OCI-LY7 (cell line): ENCODE data around the gene NEO1. TPM values are rescaled to one million over a fixed set of nuclear protein-coding genes. Genes with fewer than 3 reads are reported as not detected.

Experiments used
- BruUV-seq: library from RNA; stranded (reverse); fragments of 400-500 nt; replicated peaks from 2 replicates; lab custom pipeline; 2021; lab: Mats Ljungman, UMichigan
- CTCF ChIA-PET: fragments of 300-600 bp; sonication (Branson Sonifier 250); formaldehyde crosslinking; loops from one replicate; lab custom pipeline; 2022; ENCODE audit warnings: antibody characterized with exemption; ENCODE audit not compliant: unreplicated experiment; lab: Charles Lee
- POLR2A ChIA-PET: fragments of 300-600 bp; sonication (Branson Sonifier 250); formaldehyde crosslinking; loops from one replicate; lab custom pipeline; 2022; ENCODE audit warnings: antibody characterized with exemption; lab: Charles Lee
- DNase-seq: peaks from one replicate; pipeline ENCODE4 v3.0.0-alpha.2; 2015; ENCODE audit warnings: low spot score
- H2AFZ ChIP-seq: fragments of 200-600 bp; sonication (generic), shearing (Covaris generic); 2 replicates; pipeline ENCODE4 v1.6.1; 2014; ENCODE audit warnings: mild to moderate bottlenecking, antibody characterized with exemption, low read length, moderate library complexity
- H3K27ac ChIP-seq: fragments of 200-600 bp; sonication (generic); 2 replicates; pipeline ENCODE4 v1.5.1; 2014; ENCODE audit warnings: mixed run types, low read depth, mild to moderate bottlenecking, moderate library complexity, low read length, inconsistent platforms; ENCODE audit not compliant: poor library complexity, severe bottlenecking
- H3K36me3 ChIP-seq: fragments of 200-600 bp; sonication (generic); 2 replicates; pipeline ENCODE4 v1.6.1; 2014; ENCODE audit warnings: mild to moderate bottlenecking, antibody characterized with exemption, low read length, moderate library complexity, mixed read lengths; ENCODE audit not compliant: insufficient read depth
- H3K4me1 ChIP-seq: fragments of 200-600 bp; sonication (generic); 2 replicates; pipeline ENCODE4 v1.5.1; 2014; ENCODE audit warnings: mild to moderate bottlenecking, low read length; ENCODE audit not compliant: insufficient read depth, poor library complexity, severe bottlenecking
- H3K4me2 ChIP-seq: fragments of 200-600 bp; sonication (generic); 2 replicates; pipeline ENCODE4 v1.6.1; 2014; ENCODE audit warnings: mild to moderate bottlenecking, low read length
- H3K4me3 ChIP-seq: fragments of 200-600 bp; sonication (generic); 2 replicates; pipeline ENCODE4 v1.5.1; 2014; ENCODE audit warnings: mild to moderate bottlenecking, low read depth, low read length; ENCODE audit not compliant: poor library complexity, severe bottlenecking
- H3K79me2 ChIP-seq: fragments of 200-600 bp; sonication (generic); 2 replicates; pipeline ENCODE4 v1.6.1; 2016; ENCODE audit warnings: low read depth, mild to moderate bottlenecking, low read length, moderate library complexity, mixed read lengths; ENCODE audit not compliant: insufficient read depth
- H3K9me2 ChIP-seq: fragments of 200-600 bp; sonication (generic); 2 replicates; pipeline ENCODE4 v1.6.1; 2016; ENCODE audit warnings: mild to moderate bottlenecking, low read length, mixed read lengths; ENCODE audit not compliant: insufficient read depth
- H3K9me3 ChIP-seq: fragments of 200-600 bp; sonication (generic); 2 replicates; pipeline ENCODE4 v1.6.1; 2014; ENCODE audit warnings: mild to moderate bottlenecking, mixed run types, low read length, mixed read lengths
- H4K20me1 ChIP-seq: fragments of 200-600 bp; sonication (generic); 2 replicates; pipeline ENCODE4 v1.6.1; 2014; ENCODE audit warnings: mild to moderate bottlenecking, antibody characterized with exemption, low read length, moderate library complexity, mixed read lengths; ENCODE audit not compliant: insufficient read depth
- CTCF ChIP-seq: fragments of 200-600 bp; sonication (generic); conservative IDR thresholded peaks from 2 replicates; pipeline ENCODE4 v1.5.1; 2014; ENCODE audit warnings: mild to moderate bottlenecking, antibody characterized with exemption, low read length, moderate library complexity, mixed read lengths
- EZH2phosphoT487 ChIP-seq: fragments of 200-600 bp; sonication (generic); IDR thresholded peaks from 2 replicates; pipeline ENCODE4 v1.6.1; 2018; ENCODE audit warnings: low read depth, borderline replicate concordance, mild to moderate bottlenecking, mixed run types, antibody characterized with exemption, low read length, moderate library complexity, mixed read lengths
- intact Hi-C: fragments of 100-400 bp; cut with micrococcal nuclease; formaldehyde crosslinking; loops from one replicate; pipeline ENCODE4 v1.10.0; 2022; ENCODE audit not compliant: unreplicated experiment
- total RNA-seq, 2 experiments: library from RNA; depleted of rRNA in 1 of 2; stranded (reverse); fragments of >200 nt in 1 of 2; shearing (Covaris generic) in 1 of 2; gene quantifications; 2 replicates each; pipeline ENCODE4 v1.2.3, GENCODE V29; 2014 to 2022

Gene NEO1
- total RNA-seq, 2 experiments from 2014 or later: 3.0 TPM

GRCh38 chr15:73335026-73335425, 282.8 kb downstream of the NEO1 start:
- Histone ChIP-seq H3K9me3 (no peaks in the 10 kb centered on the region), H3K9me2 (no peaks in the 10 kb centered on the region), H3K27ac (no peak overlapping the region), H2AFZ (no peak overlapping the region), H3K4me1 (no peaks in the 10 kb centered on the region), H3K36me3 (no peaks in the 10 kb centered on the region), H4K20me1 (no peaks in the 10 kb centered on the region), H3K4me3 (no peak overlapping the region), H3K79me2 (no peaks in the 10 kb centered on the region), H3K4me2 (no peak overlapping the region)
- TF ChIP-seq CTCF (no peak), EZH2phosphoT487 (no peak)
- ChIA-PET CTCF (no interaction called here), POLR2A (no interaction called here)
- BruUV-seq: no TSS peak
- no peak for DNase-seq
- intact Hi-C loops: no loop called here

DNA sequence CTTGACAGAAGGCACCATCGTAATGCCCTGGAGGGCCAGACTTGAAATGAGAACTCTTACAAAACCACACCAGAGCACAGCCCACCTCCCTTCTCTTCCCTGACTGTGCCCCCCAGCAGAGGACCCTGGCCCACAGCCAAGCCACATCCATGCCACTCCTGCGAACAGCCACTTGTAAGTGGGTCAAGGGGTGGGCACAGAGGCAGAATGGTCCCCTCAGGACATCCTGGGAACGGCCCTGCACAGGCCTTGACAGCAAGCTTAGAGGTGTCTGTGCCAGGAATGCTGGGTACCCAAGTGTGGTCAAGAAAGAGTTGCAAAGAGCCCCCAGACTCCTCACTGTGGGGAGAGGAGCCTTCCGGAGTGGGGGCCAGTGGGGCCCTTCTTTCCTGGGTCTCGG, 283.2 kb downstream of the NEO1 start:
- H3K4me1 ChIP-seq: no peaks in the 10 kb centered on the region
- POLR2A ChIA-PET: no interaction called here
- no peaks in the 10 kb centered on the region for H3K79me2 ChIP-seq
- TF ChIP-seq CTCF (no peak), EZH2phosphoT487 (no peak)
- H3K27ac ChIP-seq: no peak overlapping the region
- no TSS peak for BruUV-seq
- no peak overlapping the region for H3K4me2 ChIP-seq
- no peaks in the 10 kb centered on the region for H3K9me2 ChIP-seq
- H4K20me1 ChIP-seq: no peaks in the 10 kb centered on the region
- no peak overlapping the region for H2AFZ ChIP-seq
- DNase-seq: no peak
- H3K36me3 ChIP-seq: no peaks in the 10 kb centered on the region
- CTCF ChIA-PET: no interaction called here
- no peak overlapping the region for H3K4me3 ChIP-seq
- intact Hi-C loops: no loop called here
- no peaks in the 10 kb centered on the region for H3K9me3 ChIP-seq

DNA sequence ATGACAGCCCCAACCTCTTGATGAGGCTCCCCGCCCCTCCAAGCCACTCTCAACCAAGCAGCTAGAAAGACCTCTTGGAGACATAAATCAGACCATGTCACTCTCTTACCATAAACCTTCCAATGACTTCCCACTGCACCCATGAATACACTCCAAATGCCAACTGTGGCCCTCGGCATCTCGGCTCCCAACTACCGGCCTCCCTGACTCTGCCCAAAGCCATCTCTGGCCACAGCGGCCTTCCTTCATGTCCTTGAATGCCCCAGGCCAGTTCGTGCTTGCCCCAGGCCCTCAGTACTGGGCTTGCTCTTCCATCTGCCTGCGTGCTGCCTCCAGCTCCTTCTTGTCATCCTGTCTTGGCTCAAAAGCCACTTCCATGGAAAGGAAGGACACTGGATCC, 284.5 kb downstream of the NEO1 start:
- TF ChIP-seq CTCF (no peak), EZH2phosphoT487 (no peak)
- BruUV-seq: no TSS peak
- intact Hi-C loops: no loop called here

More for the DNA sequence above, 284.5 kb downstream of the NEO1 start:
- no peak overlapping the region for H3K27ac ChIP-seq
- H3K4me2 ChIP-seq: no peak overlapping the region
- H3K4me3 ChIP-seq: no peak overlapping the region
- no peaks in the 10 kb centered on the region for H3K79me2 ChIP-seq
- no peak for DNase-seq
- H3K4me1 ChIP-seq: no peaks in the 10 kb centered on the region
- no peak overlapping the region for H2AFZ ChIP-seq
- no peaks in the 10 kb centered on the region for H3K36me3 ChIP-seq
- H4K20me1 ChIP-seq: no peaks in the 10 kb centered on the region
- ChIA-PET POLR2A (no interaction called here), CTCF (no interaction called here)
- no peaks in the 10 kb centered on the region for H3K9me3 ChIP-seq
- no peaks in the 10 kb centered on the region for H3K9me2 ChIP-seq
